Measurements from ENCODE around the gene KAT7.

- TF ChIP-seq POLR2A (IDR thresholded peaks at IDR 0.05; ENCODE audit: low read length): no peak
- TF ChIP-seq GATA1 (IDR thresholded peaks at IDR 0.05; ENCODE audit: low read depth, low read length): no peak
Observed at GRCh38 chr17:49823614-49824013, 35.1 kb downstream of the KAT7 start.

Measured in erythroblast (primary cell).